DND-41 (cell line): ENCODE data around the gene CDKN2D.

Source experiments
- CTCF ChIP-seq: IDR thresholded peaks from 2 replicates; pipeline ENCODE4 v1.5.1; 2012; ENCODE audit warnings: borderline replicate concordance, low read length, moderate library complexity, mild to moderate bottlenecking; ENCODE audit not compliant: poor library complexity, severe bottlenecking; ENCODE audit errors: extremely low read depth
- EZH2 ChIP-seq: IDR thresholded peaks from 3 replicates; pipeline ENCODE4 v1.6.1; 2012; ENCODE audit warnings: borderline replicate concordance, low read depth, mild to moderate bottlenecking, moderate library complexity, low read length, inconsistent platforms; ENCODE audit not compliant: severe bottlenecking

GRCh38 chr19:10567656-10568055, 1.1 kb downstream of the CDKN2D start:
- TF ChIP-seq CTCF, result no peak
- TF ChIP-seq EZH2, result no peak
